IMR-90 (cell line): ENCODE results near the gene SEMA5A. TPM values are rescaled to one million over a fixed set of nuclear protein-coding genes. Genes with fewer than 3 reads are reported as not detected.

Experiments used
- ATAC-seq: fragments of 200-7000 bp; cut with Tn5 transposase; 2 replicates; pipeline ENCODE4 v1.9.1; 2020; ENCODE audit warnings: low read depth, mild to moderate bottlenecking, moderate library complexity
- BruUV-seq: library from RNA; stranded (reverse); fragments of 400-500 nt; replicated peaks from 2 replicates; lab custom pipeline; 2021; lab: Mats Ljungman, UMichigan
- CTCF ChIA-PET: fragments of 300-600 bp; formaldehyde crosslinking; extraction: SDS; loops from one replicate; lab custom pipeline; 2021; ENCODE audit warnings: antibody characterized with exemption; lab: Yijun Ruan, JAX
- POLR2A ChIA-PET: fragments of 300-600 bp; sonication (Branson Sonifier 250); formaldehyde crosslinking; loops from one replicate; lab custom pipeline; 2022; ENCODE audit warnings: antibody characterized with exemption; ENCODE audit not compliant: unreplicated experiment; lab: Charles Lee
- DNase-seq: peaks from one replicate; pipeline ENCODE4 v3.0.0; 2013
- H2AFZ ChIP-seq: replicated peaks from 2 replicates; pipeline ENCODE3; 2013; ENCODE audit warnings: low read length, mild to moderate bottlenecking; ENCODE audit not compliant: poor library complexity
- H2AK5ac ChIP-seq: 2 replicates; pipeline ENCODE4 v1.6.1; 2013; ENCODE audit warnings: low read depth, low read length, inconsistent platforms
- H2AK9ac ChIP-seq: replicated peaks from 2 replicates; pipeline ENCODE3; 2013; ENCODE audit warnings: mild to moderate bottlenecking, low read depth, low read length, moderate library complexity; ENCODE audit not compliant: poor library complexity
- H2BK120ac ChIP-seq: 2 replicates; pipeline ENCODE4 v1.6.1; 2013; ENCODE audit warnings: low read depth, low read length, inconsistent platforms
- H2BK15ac ChIP-seq: 3 replicates; pipeline ENCODE4 v1.6.1; 2013; ENCODE audit warnings: low read depth, low read length, inconsistent platforms
- H2BK20ac ChIP-seq: 2 replicates; pipeline ENCODE4 v1.6.1; 2013; ENCODE audit warnings: low read depth, mild to moderate bottlenecking, inconsistent platforms, low read length, moderate library complexity
- H2BK5ac ChIP-seq: 2 replicates; pipeline ENCODE4 v1.6.1; 2013; ENCODE audit warnings: mild to moderate bottlenecking, low read depth, low read length, inconsistent platforms; ENCODE audit not compliant: poor library complexity, severe bottlenecking
- H3K14ac ChIP-seq: replicated peaks from 2 replicates; pipeline ENCODE4 v1.6.1; 2013; ENCODE audit warnings: low read depth, low read length, inconsistent platforms
- H3K18ac ChIP-seq: 2 replicates; pipeline ENCODE4 v1.6.1; 2013; ENCODE audit warnings: low read depth, low read length, control low read depth
- H3K23ac ChIP-seq: 2 replicates; pipeline ENCODE4 v1.6.1; 2013; ENCODE audit warnings: low read depth, low read length, inconsistent platforms
- H3K27ac ChIP-seq: 2 replicates; pipeline ENCODE4 v1.5.1; 2013; ENCODE audit warnings: mild to moderate bottlenecking, control low read depth, low read length; ENCODE audit not compliant: insufficient read depth
- H3K27me3 ChIP-seq: 2 replicates; pipeline ENCODE4 v1.6.1; 2013; ENCODE audit warnings: low read length; ENCODE audit not compliant: control insufficient read depth, insufficient read depth
- H3K36me3 ChIP-seq: 2 replicates; pipeline ENCODE4 v1.6.1; 2013; ENCODE audit warnings: low read length, mixed read lengths; ENCODE audit not compliant: control insufficient read depth, insufficient read depth
- H3K4ac ChIP-seq: 2 replicates; pipeline ENCODE4 v1.6.1; 2013; ENCODE audit warnings: low read depth, low read length, inconsistent platforms
- H3K4me1 ChIP-seq: 2 replicates; pipeline ENCODE4 v1.6.1; 2013; ENCODE audit warnings: low read length, mixed read lengths; ENCODE audit not compliant: control insufficient read depth, insufficient read depth
- H3K4me2 ChIP-seq: 2 replicates; pipeline ENCODE4 v1.6.1; 2013; ENCODE audit warnings: low read depth, mild to moderate bottlenecking, control low read depth, low read length, moderate library complexity
- H3K4me3 ChIP-seq: 2 replicates; pipeline ENCODE4 v1.5.1; 2013; ENCODE audit warnings: low read depth, mild to moderate bottlenecking, control low read depth, low read length, moderate library complexity; ENCODE audit not compliant: insufficient read depth
- H3K56ac ChIP-seq: 2 replicates; pipeline ENCODE4 v1.6.1; 2013; ENCODE audit warnings: low read length, inconsistent platforms; ENCODE audit not compliant: insufficient read depth; ENCODE audit errors: extremely low read depth
- H3K79me1 ChIP-seq, 2 experiments: 2 replicates each; pipeline ENCODE4 v1.6.1; 2013; ENCODE audit warnings: low read length in 2 of 2, inconsistent platforms in 1 of 2, low read depth in 1 of 2
- H3K9ac ChIP-seq: 2 replicates; pipeline ENCODE4 v1.6.1; 2013; ENCODE audit warnings: low read depth, low read length, control low read depth
- H3K9me1 ChIP-seq: 2 replicates; pipeline ENCODE4 v1.6.1; 2013; ENCODE audit warnings: low read length, inconsistent platforms; ENCODE audit not compliant: insufficient read depth
- H3K9me3 ChIP-seq: 2 replicates; pipeline ENCODE4 v1.6.1; 2013; ENCODE audit warnings: low read length; ENCODE audit not compliant: control insufficient read depth, insufficient read depth
- H4K20me1 ChIP-seq: 2 replicates; pipeline ENCODE4 v1.6.1; 2013; ENCODE audit warnings: low read length, inconsistent platforms; ENCODE audit not compliant: insufficient read depth
- H4K5ac ChIP-seq: 2 replicates; pipeline ENCODE4 v1.6.1; 2013; ENCODE audit warnings: mild to moderate bottlenecking, low read depth, low read length, control low read depth
- H4K8ac ChIP-seq, 2 experiments: 2 replicates each; pipeline ENCODE4 v1.6.1; 2013; ENCODE audit warnings: low read depth in 2 of 2, low read length in 2 of 2, control low read depth in 1 of 2, inconsistent platforms in 1 of 2
- H4K91ac ChIP-seq: 2 replicates; pipeline ENCODE4 v1.6.1; 2013; ENCODE audit warnings: low read depth, low read length, inconsistent platforms; ENCODE audit not compliant: insufficient read depth
- CTCF ChIP-seq: conservative IDR thresholded peaks from 2 replicates; pipeline ENCODE4 v1.5.1; 2012; ENCODE audit warnings: mild to moderate bottlenecking, low read depth, low read length, improper control_type of control experiment
- WGBS, 2 experiments: methylation state at CpG; one replicate each; pipeline versions ENCODE4 v1.1.5 to v1.1.7; 2013; ENCODE audit warnings: missing lambda C conversion rate in 2 of 2; ENCODE audit not compliant: insufficient read length in 1 of 2; ENCODE audit errors: extremely low coverage in 2 of 2; 5-methylcytosine and 5-hydroxymethylcytosine counted together
- dilution Hi-C: fragments of 300-500 bp; cut with HindIII; formaldehyde crosslinking; loops from one replicate; pipeline ENCODE4 v1.14.3; 2018; ENCODE audit warnings: low sequenced_read_pairs; ENCODE audit not compliant: unreplicated experiment
- in situ Hi-C: fragments of 300-500 bp; cut with MboI; formaldehyde crosslinking; loops from 3 replicates; pipeline ENCODE4 v1.14.3; 2019; ENCODE audit warnings: low sequenced_read_pairs, inconsistent platforms, mixed read lengths
- intact Hi-C: fragments of 100-400 bp; cut with micrococcal nuclease; formaldehyde crosslinking; loops from 2 replicates; pipeline ENCODE4 v1.10.0; 2022
- polyA plus RNA-seq, 3 experiments: library from polyadenylated mRNA; depleted of rRNA; stranded (reverse); fragments of >200 nt; gene quantifications; 2 replicates each; pipeline ENCODE4 v1.2.3, GENCODE V29; 2012; ENCODE audit warnings: low replicate concordance in 1 of 3
- total RNA-seq: library from RNA; depleted of rRNA; stranded (reverse); fragments of >200 nt; gene quantifications from 2 replicates; pipeline ENCODE4 v1.2.3, GENCODE V29; 2012

Gene SEMA5A
- total and polyA plus RNA-seq, 2 of the 4 experiments (the other 2 are of a cell fraction) = 8.2 to 9.9 TPM

GRCh38 chr5:9431496-9432258, 114.2 kb downstream of the SEMA5A start:
- Histone ChIP-seq H2BK120ac (peak overlapping the region; percentile 58), H4K20me1 (peaks cover 10% of the 10 kb centered on the region; the same call in 1 of the 2 replicates), H3K9me1 (peaks cover 21% of the 10 kb centered on the region), H3K4me2 (peak overlapping the region; percentile 65), H2BK5ac (peak overlapping the region; percentile 59), H3K79me1 (peaks cover 10 to 48% of the 10 kb centered on the region in 2 experiments), H2BK20ac (peak overlapping the region; percentile 38; the same call in 1 of the 2 replicates), H3K56ac (no peak overlapping the region), H3K9me3 (no peaks in the 10 kb centered on the region), H3K36me3 (peaks cover 3% of the 10 kb centered on the region; the same call in 1 of the 2 replicates), H4K8ac (peak overlapping the region in 1 of 2 experiments; percentile 31; a peak in 2 of 4 replicates), H4K91ac (no peak overlapping the region), H3K4ac (peak overlapping the region; percentile 4; the same call in 1 of the 2 replicates), H3K4me1 (peaks cover 17% of the 10 kb centered on the region), H2AK5ac (0 out of 2 replicates have a peak overlapping the region, but pooled peaks have one; percentile 10), H3K23ac (peak overlapping the region; percentile 10; the same call in 1 of the 2 replicates), H2AFZ (peak overlapping the region; percentile 38), H3K9ac (no peak overlapping the region), H2AK9ac (no peak overlapping the region), H3K18ac (peak overlapping the region; percentile 46), H3K4me3 (no peak overlapping the region), H4K5ac (no peak overlapping the region; the same call in 1 of the 2 replicates), H3K14ac (no peak overlapping the region), H3K27ac (peak overlapping the region; percentile 57; the same call in 1 of the 2 replicates), H3K27me3 (no peaks in the 10 kb centered on the region), H2BK15ac (peak overlapping the region; percentile 1; the same call in 1 of the 3 replicates)
- CTCF ChIA-PET = interaction anchor here (1.0 to 1.5 kb wide), 3 partner anchors 9 to 112 kb away, joined by 3 read pairs; no protein-coding TSS in a partner anchor
- ATAC-seq (peak; percentile 64), DNase-seq (peak; percentile 81)
- POLR2A ChIA-PET = interaction anchor here (1.0 kb wide), 1 partner anchor 8 kb away, joined by 3 read pairs; no protein-coding TSS in a partner anchor
- no TSS peak for BruUV-seq
- intact Hi-C loops = no loop called here
- no CpG with 5 or more reads among the region's 9 CpGs for WGBS, 2 experiments
- in situ Hi-C loops = no loop called here
- TF ChIP-seq CTCF = no peak
- dilution Hi-C loops = no loop called here
